GM23248 (cell line): ENCODE data around the gene EML6.

Source experiments
- EZH2 ChIP-seq: fragments of 200-600 bp; sonication (generic); IDR thresholded peaks from 2 replicates; pipeline ENCODE4 v1.6.1; 2018; ENCODE audit warnings: antibody characterized with exemption, mild to moderate bottlenecking; ENCODE audit not compliant: insufficient read depth, poor library complexity, severe bottlenecking
- EZH2phosphoT487 ChIP-seq: fragments of 200-600 bp; sonication (generic); IDR thresholded peaks from 2 replicates; pipeline ENCODE4 v1.6.1; 2018; ENCODE audit warnings: antibody characterized with exemption, moderate library complexity, mild to moderate bottlenecking, low read depth; ENCODE audit not compliant: insufficient read depth

GRCh38 chr2:54791831-54792230 is 68.4 kb downstream of the EML6 start:
- TF ChIP-seq EZH2 (no peak), EZH2phosphoT487 (no peak)
